HG02678 (cell line): ENCODE measurements around the gene ATP13A3.
A peak's percentile ranks its signal among the peaks of the same experiment; 100 is the strongest.
"Not testable (repeated sequence)": the region's sequence is repeated elsewhere in the genome, so short reads cannot be mapped to it uniquely, and the experiment has no call there.

Experiments
- ATAC-seq: cut with Tn5 transposase; IDR thresholded peaks from one replicate; pipeline ENCODE4 v1.9.1; 2021; ENCODE audit warnings: mild to moderate bottlenecking, moderate library complexity; ENCODE audit not compliant: unreplicated experiment

ATP13A3 gene

GRCh38 chr3:194500198-194500597, 13.4 kb upstream of the ATP13A3 start:
- ATAC-seq: no peak

- ATAC-seq: not testable (repeated sequence)
Measured at GRCh38 chr3:194499516-194499915, 12.7 kb upstream of the ATP13A3 start.

GRCh38 chr3:194497799-194498575, 11.2 kb upstream of the ATP13A3 start:
- ATAC-seq: peak; percentile 38

- peak; percentile 73 for ATAC-seq
Measured at GRCh38 chr3:194496217-194496919, 9.6 kb upstream of the ATP13A3 start.

- no peak for ATAC-seq
Measured at GRCh38 chr3:194494951-194495374, 8.2 kb upstream of the ATP13A3 start.

- ATAC-seq: not testable (repeated sequence)
Measured at GRCh38 chr3:194493995-194494927, 7.5 kb upstream of the ATP13A3 start.

- no peak for ATAC-seq
Measured at GRCh38 chr3:194492001-194492400, 5.2 kb upstream of the ATP13A3 start.

- ATAC-seq: peak; percentile 41
Measured at GRCh38 chr3:194489736-194490612, 3.2 kb upstream of the ATP13A3 start.

- ATAC-seq: no peak
Measured at GRCh38 chr3:194488055-194488742, 1.4 kb upstream of the ATP13A3 start.

GRCh38 chr3:194487289-194488054, 670 bp upstream of the ATP13A3 start:
- ATAC-seq: peak; percentile 13

GRCh38 chr3:194485881-194486539, 792 bp downstream of the ATP13A3 start:
- peak; percentile 24 for ATAC-seq

GRCh38 chr3:194485468-194485880, 1.3 kb downstream of the ATP13A3 start:
- no peak for ATAC-seq

- no peak for ATAC-seq
Measured at GRCh38 chr3:194484614-194485013, 2.2 kb downstream of the ATP13A3 start.

- no peak for ATAC-seq
Measured at GRCh38 chr3:194483850-194484249, 3.0 kb downstream of the ATP13A3 start.

GRCh38 chr3:194482830-194483229, 4.0 kb downstream of the ATP13A3 start:
- ATAC-seq: not testable (repeated sequence)

GRCh38 chr3:194482196-194482593, 4.6 kb downstream of the ATP13A3 start:
- no peak for ATAC-seq

GRCh38 chr3:194481525-194482195, 5.1 kb downstream of the ATP13A3 start:
- no peak for ATAC-seq

- no peak for ATAC-seq
Measured at GRCh38 chr3:194481103-194481502, 5.7 kb downstream of the ATP13A3 start.
